NT2/D1 (cell line): Measurements from ENCODE around the gene AVL9.

Experiments
- YY1 ChIP-seq: IDR thresholded peaks from 2 replicates; pipeline ENCODE4 v1.6.1; 2011; ENCODE audit not compliant: insufficient read length, insufficient read depth
- ZNF274 ChIP-seq: IDR thresholded peaks from 2 replicates; pipeline ENCODE4 v1.6.1; 2011; ENCODE audit warnings: mild to moderate bottlenecking, low read depth, low read length

GRCh38 chr7:32574626-32575025 lies 79.3 kb downstream of the AVL9 start:
- TF ChIP-seq ZNF274, result no peak
- TF ChIP-seq YY1, result no peak
